Ascending aorta (tissue), 2 donors: ENCODE measurements around the gene ATG12. TPM values are rescaled to one million over a fixed set of nuclear protein-coding genes. Genes with fewer than 3 reads are reported as not detected.
"Not testable (repeated sequence)": the region's sequence is repeated elsewhere in the genome, so short reads cannot be mapped to it uniquely, and the experiment has no call there.

Experiments
- DNase-seq, 2 donors: peaks; one replicate each; pipeline ENCODE4 v3.0.0-alpha.2; 2019; ENCODE audit warnings: low spot score in 2 of 2
- H3K27ac ChIP-seq, 2 donors: fragments of 200-600 bp; sonication (generic); one replicate each; pipeline ENCODE4 v1.5.1; 2016 to 2017; ENCODE audit warnings: mild to moderate bottlenecking in 1 of 2
- H3K27me3 ChIP-seq: fragments of 200-600 bp; sonication (generic); one replicate; pipeline ENCODE4 v1.5.1; 2017
- H3K36me3 ChIP-seq, 2 donors: fragments of 200-600 bp; sonication (generic); one replicate each; pipeline ENCODE4 v1.5.1; 2016
- H3K4me1 ChIP-seq, 2 donors: fragments of 200-600 bp; sonication (generic); one replicate each; pipeline ENCODE4 v1.5.1; 2016 to 2017; ENCODE audit warnings: mild to moderate bottlenecking in 1 of 2
- H3K4me3 ChIP-seq, 2 donors: fragments of 200-600 bp; sonication (generic); one replicate each; pipeline ENCODE4 v1.5.1; 2016 to 2017; ENCODE audit warnings: mild to moderate bottlenecking in 1 of 2
- H3K9me3 ChIP-seq, 2 donors: fragments of 200-600 bp; sonication (generic); one replicate each; pipeline ENCODE4 v1.5.1; 2016
- intact Hi-C: fragments of 100-400 bp; cut with DNase I; formaldehyde crosslinking; loops from one replicate; pipeline ENCODE4 v1.15.1; 2023
- total RNA-seq: library from RNA; depleted of rRNA; stranded (reverse); fragments of >200 nt; gene quantifications from one replicate; pipeline ENCODE4 v1.1.0, GENCODE V29; 2016
- TF ChIP-seq, protein P1 (sequence below), 3 experiments: fragments of 200-600 bp in 2 of 3; fragments of 450-650 bp in 1 of 3; sonication (generic) in 2 of 3; IDR thresholded peaks; one replicate each; pipeline ENCODE4 v1.5.1; 2016 to 2019; ENCODE audit warnings: antibody characterized with exemption in 3 of 3, mild to moderate bottlenecking in 1 of 3, moderate library complexity in 1 of 3

Gene ATG12
- total RNA-seq, 1 donor from 2014 or later = 30.3 TPM

DNA sequence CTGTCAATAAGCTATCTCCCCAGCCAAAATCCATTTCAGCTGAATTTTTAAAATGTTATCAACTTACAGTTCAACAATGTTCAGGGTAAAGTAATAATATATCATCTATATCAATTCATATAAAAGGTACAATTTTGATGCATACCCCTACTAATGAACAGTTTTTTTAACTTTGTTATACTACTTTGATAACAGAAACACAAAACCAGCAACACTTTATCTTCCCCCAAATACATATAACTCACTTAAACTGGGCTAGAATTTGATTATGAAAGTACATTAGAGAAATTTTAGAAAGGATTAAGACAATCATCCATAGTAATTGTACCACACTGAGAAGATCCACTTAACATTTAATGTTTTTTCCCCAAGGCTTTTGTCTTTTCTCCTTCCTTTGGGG lies 30.0 kb downstream of the ATG12 start:
- peaks cover 0 to 5% of the 10 kb centered on the region in 2 donors for H3K36me3 ChIP-seq
- H3K9me3 ChIP-seq = no peaks in the 10 kb centered on the region
- H3K4me3 ChIP-seq = no peak overlapping the region
- no peak overlapping the region for H3K27ac ChIP-seq
- intact Hi-C loops = no loop called here
- no peaks in the 10 kb centered on the region for H3K4me1 ChIP-seq
- no peak for DNase-seq
- H3K27me3 ChIP-seq = no peaks in the 10 kb centered on the region
- TF ChIP-seq, protein P1, sequence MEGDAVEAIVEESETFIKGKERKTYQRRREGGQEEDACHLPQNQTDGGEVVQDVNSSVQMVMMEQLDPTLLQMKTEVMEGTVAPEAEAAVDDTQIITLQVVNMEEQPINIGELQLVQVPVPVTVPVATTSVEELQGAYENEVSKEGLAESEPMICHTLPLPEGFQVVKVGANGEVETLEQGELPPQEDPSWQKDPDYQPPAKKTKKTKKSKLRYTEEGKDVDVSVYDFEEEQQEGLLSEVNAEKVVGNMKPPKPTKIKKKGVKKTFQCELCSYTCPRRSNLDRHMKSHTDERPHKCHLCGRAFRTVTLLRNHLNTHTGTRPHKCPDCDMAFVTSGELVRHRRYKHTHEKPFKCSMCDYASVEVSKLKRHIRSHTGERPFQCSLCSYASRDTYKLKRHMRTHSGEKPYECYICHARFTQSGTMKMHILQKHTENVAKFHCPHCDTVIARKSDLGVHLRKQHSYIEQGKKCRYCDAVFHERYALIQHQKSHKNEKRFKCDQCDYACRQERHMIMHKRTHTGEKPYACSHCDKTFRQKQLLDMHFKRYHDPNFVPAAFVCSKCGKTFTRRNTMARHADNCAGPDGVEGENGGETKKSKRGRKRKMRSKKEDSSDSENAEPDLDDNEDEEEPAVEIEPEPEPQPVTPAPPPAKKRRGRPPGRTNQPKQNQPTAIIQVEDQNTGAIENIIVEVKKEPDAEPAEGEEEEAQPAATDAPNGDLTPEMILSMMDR (IDR thresholded peaks at IDR 0.05) = no peak

DNA sequence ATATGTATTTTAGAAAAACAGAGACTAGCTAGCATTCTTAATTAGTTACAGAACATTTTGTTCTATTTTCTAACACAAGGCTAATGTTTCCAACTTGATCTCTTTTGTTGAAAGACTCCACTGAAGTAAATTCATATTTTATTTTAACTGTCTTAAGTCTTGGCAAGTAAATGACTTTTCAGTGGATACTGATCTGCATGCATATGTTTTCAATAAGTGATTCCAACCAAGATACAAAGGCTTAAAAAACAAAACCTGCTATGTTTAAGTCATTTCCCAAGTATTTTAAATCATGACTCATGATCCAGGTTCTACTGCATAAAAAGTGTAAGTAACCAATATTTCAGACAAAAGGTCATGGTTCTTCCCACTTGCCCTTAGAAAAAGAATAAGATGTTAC lies 30.6 kb downstream of the ATG12 start:
- TF ChIP-seq, protein P1 (IDR thresholded peaks at IDR 0.05) = no peak
- DNase-seq = no peak
- intact Hi-C loops = no loop called here
- no peak overlapping the region for H3K4me3 ChIP-seq
- H3K4me1 ChIP-seq = no peaks in the 10 kb centered on the region
- H3K9me3 ChIP-seq = no peaks in the 10 kb centered on the region
- H3K36me3 ChIP-seq = peaks cover 3 to 5% of the 10 kb centered on the region in 2 donors
- H3K27ac ChIP-seq = no peak overlapping the region
- H3K27me3 ChIP-seq = no peaks in the 10 kb centered on the region

GRCh38 chr5:115809946-115810345 lies 31.4 kb downstream of the ATG12 start:
- H3K4me3 ChIP-seq = no peak overlapping the region
- H3K36me3 ChIP-seq = peaks cover 9 to 11% of the 10 kb centered on the region in 2 donors
- no peaks in the 10 kb centered on the region for H3K27me3 ChIP-seq
- TF ChIP-seq, protein P1 (IDR thresholded peaks at IDR 0.05) = no peak
- H3K4me1 ChIP-seq = no peaks in the 10 kb centered on the region
- H3K9me3 ChIP-seq = no peaks in the 10 kb centered on the region
- intact Hi-C loops = no loop called here
- DNase-seq = no peak
- no peak overlapping the region for H3K27ac ChIP-seq

GRCh38 chr5:115808066-115808465 lies 33.3 kb downstream of the ATG12 start:
- H3K27me3 ChIP-seq, H3K9me3 ChIP-seq, H3K4me3 ChIP-seq, H3K27ac ChIP-seq, DNase-seq, H3K4me1 ChIP-seq, intact Hi-C loops: not testable (repeated sequence)
- peaks cover 9 to 23% of the 10 kb centered on the region in 2 donors for H3K36me3 ChIP-seq

DNA sequence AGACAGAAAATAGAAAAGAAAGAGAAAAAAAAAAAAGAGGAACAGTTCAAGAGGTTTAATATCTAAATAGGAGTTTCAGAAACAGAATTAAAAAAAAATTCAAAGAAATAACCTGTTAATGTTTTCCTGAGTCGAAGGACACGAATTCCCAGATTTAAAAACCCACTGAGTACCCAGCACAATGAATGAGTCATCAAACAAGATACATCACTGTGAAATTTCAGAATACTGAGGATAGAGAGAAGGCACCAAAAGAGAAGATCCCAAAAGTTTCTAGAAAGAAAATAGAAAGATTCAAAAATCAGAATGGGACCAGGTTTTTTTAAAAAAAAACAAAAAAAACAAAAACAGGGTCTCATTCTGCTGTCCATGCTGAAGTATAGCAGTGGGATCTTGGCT lies 33.7 kb downstream of the ATG12 start:
- no peak for DNase-seq
- H3K4me3 ChIP-seq = no peak overlapping the region
- intact Hi-C loops = no loop called here
- TF ChIP-seq, protein P1 (IDR thresholded peaks at IDR 0.05) = no peak
- no peaks in the 10 kb centered on the region for H3K27me3 ChIP-seq
- no peaks in the 10 kb centered on the region for H3K4me1 ChIP-seq
- no peaks in the 10 kb centered on the region for H3K9me3 ChIP-seq
- H3K36me3 ChIP-seq = peaks cover 9 to 23% of the 10 kb centered on the region in 2 donors
- no peak overlapping the region for H3K27ac ChIP-seq

DNA sequence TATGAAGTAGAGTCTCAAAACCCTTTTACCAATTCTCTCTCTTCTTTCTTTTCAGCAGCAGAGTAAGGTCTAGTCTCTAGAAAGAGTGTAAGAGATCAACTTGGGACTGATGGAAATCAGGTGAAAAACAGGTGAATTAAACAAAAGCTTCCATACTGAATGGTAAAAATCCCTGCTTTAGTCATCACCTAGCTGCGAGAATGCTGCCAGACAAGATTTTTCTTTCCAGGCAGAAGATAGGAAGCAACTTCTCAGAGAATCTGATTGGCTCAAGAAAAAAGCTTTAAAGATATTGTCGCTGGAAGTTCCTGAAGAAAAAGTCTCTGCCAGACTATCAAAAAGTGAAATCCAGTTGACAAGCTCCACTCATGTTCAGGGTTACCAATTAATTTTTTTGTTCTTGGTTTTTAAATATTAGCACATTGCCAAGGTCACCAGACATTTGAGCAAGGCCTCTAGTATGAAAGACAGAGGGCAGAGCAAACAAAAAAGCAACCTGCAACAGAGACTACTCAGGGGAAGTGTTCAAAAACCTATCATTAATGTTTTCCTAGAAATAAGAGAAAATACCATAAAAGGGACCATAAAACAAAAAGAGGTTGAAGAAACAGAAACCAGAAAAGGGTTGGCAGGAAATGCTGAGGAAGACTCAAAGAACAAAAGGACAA lies 34.2 kb downstream of the ATG12 start:
- no peaks in the 10 kb centered on the region for H3K9me3 ChIP-seq
- no peaks in the 10 kb centered on the region for H3K4me1 ChIP-seq
- intact Hi-C loops = no loop called here
- no peaks in the 10 kb centered on the region for H3K27me3 ChIP-seq
- TF ChIP-seq, protein P1 (IDR thresholded peaks at IDR 0.05) = no peak
- H3K27ac ChIP-seq = no peak overlapping the region
- DNase-seq = no peak
- H3K36me3 ChIP-seq = peaks cover 9 to 23% of the 10 kb centered on the region in 2 donors
- H3K4me3 ChIP-seq = no peak overlapping the region
